ENCODE data around the gene TMEM163.
"Not testable (repeated sequence)": the region's sequence is repeated elsewhere in the genome, so short reads cannot be mapped to it uniquely, and the experiment has no call there.

DNA sequence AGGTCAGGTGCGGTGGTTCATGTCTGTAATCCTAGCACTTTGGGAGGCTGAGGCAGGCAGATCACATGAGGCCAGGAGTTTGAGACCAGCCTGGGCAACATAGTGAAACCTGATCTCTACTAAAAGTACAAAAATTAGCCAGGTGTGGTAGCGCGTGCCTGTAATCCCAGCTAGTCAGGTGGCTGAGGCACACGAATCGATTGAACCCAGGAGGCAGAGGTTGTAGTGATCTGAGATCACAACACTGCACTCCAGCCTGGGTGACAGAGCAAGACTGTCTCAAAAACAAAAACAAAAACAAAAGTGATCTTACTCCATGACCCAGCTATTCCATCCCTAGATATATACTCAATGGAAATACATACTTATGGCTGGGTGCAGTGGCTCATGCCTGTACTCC, 153.8 kb downstream of the TMEM163 start:
- TF ChIP-seq, protein P1, sequence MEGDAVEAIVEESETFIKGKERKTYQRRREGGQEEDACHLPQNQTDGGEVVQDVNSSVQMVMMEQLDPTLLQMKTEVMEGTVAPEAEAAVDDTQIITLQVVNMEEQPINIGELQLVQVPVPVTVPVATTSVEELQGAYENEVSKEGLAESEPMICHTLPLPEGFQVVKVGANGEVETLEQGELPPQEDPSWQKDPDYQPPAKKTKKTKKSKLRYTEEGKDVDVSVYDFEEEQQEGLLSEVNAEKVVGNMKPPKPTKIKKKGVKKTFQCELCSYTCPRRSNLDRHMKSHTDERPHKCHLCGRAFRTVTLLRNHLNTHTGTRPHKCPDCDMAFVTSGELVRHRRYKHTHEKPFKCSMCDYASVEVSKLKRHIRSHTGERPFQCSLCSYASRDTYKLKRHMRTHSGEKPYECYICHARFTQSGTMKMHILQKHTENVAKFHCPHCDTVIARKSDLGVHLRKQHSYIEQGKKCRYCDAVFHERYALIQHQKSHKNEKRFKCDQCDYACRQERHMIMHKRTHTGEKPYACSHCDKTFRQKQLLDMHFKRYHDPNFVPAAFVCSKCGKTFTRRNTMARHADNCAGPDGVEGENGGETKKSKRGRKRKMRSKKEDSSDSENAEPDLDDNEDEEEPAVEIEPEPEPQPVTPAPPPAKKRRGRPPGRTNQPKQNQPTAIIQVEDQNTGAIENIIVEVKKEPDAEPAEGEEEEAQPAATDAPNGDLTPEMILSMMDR (IDR thresholded peaks at IDR 0.05), result not testable (repeated sequence)
- TF ChIP-seq POLR2A (IDR thresholded peaks at IDR 0.05), result not testable (repeated sequence)
